Upper lobe of right lung (tissue), 1 donor: ENCODE measurements around the gene SYT11. TPM values are rescaled to one million over a fixed set of nuclear protein-coding genes. Genes with fewer than 3 reads are reported as not detected.

Experiments used
- ATAC-seq: fragments of 200-7000 bp; cut with Tn5 transposase; one replicate; pipeline ENCODE4 v1.9.1; 2020; ENCODE audit warnings: mild to moderate bottlenecking, moderate library complexity
- DNase-seq: peaks from one replicate; pipeline ENCODE4 v3.0.0-alpha.2; 2020
- H3K27ac ChIP-seq: fragments of 200-600 bp; one replicate; pipeline ENCODE4 v1.8.0; 2022
- H3K27me3 ChIP-seq: fragments of 200-600 bp; one replicate; pipeline ENCODE4 v1.8.0; 2022; ENCODE audit warnings: mild to moderate bottlenecking
- H3K36me3 ChIP-seq: fragments of 200-600 bp; one replicate; pipeline ENCODE4 v1.8.0; 2022
- H3K4me1 ChIP-seq: fragments of 200-600 bp; one replicate; pipeline ENCODE4 v1.8.0; 2022
- H3K4me3 ChIP-seq: fragments of 200-600 bp; one replicate; pipeline ENCODE4 v1.8.0; 2022; ENCODE audit warnings: mild to moderate bottlenecking
- H3K9me3 ChIP-seq: fragments of 200-600 bp; one replicate; pipeline ENCODE4 v1.8.0; 2022
- intact Hi-C: fragments of 100-400 bp; cut with DNase I; formaldehyde crosslinking; loops from one replicate; pipeline ENCODE4 v1.11.0; 2022
- total RNA-seq: library from RNA; stranded (reverse); fragmentation: NEBNext Ultra II Directional; extraction: Animal tissue kit (Norgen Biotek cat#: 25700); gene quantifications from one replicate; pipeline ENCODE4 v1.2.1, GENCODE V29; 2021
- TF ChIP-seq, protein P1 (sequence below): fragments of 200-600 bp; IDR thresholded peaks from one replicate; pipeline ENCODE4 v1.8.0; 2022; ENCODE audit warnings: antibody characterized with exemption
- donor health status: DM: no; HTN: yes; CAD: no; lungs with severe emphysema.

The SYT11 gene
- total RNA-seq, 1 donor from 2014 or later, result 8.9 TPM

DNA sequence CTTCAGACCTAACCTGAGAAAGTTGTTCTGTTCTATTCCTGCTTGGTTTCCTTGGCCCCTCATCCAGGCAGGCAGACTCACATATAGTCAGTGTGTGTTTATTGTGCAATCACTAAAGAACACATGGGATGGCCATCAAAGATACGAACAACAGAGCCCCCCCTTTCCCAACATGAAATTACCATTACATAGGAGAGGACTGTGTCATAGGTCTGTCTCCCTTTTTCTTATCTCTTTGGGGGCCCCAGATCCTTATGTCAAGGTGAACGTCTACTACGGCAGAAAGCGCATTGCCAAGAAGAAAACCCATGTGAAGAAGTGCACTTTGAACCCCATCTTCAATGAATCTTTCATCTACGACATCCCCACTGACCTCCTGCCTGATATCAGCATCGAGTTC is 21.6 kb downstream of the SYT11 start:
- no peak overlapping the region for H3K27ac ChIP-seq
- no peaks in the 10 kb centered on the region for H3K27me3 ChIP-seq
- H3K9me3 ChIP-seq, result no peaks in the 10 kb centered on the region
- intact Hi-C loops, result no loop called here
- no peak overlapping the region for H3K4me3 ChIP-seq
- ATAC-seq (no peak), DNase-seq (no peak)
- H3K4me1 ChIP-seq, result no peaks in the 10 kb centered on the region
- TF ChIP-seq, protein P1, sequence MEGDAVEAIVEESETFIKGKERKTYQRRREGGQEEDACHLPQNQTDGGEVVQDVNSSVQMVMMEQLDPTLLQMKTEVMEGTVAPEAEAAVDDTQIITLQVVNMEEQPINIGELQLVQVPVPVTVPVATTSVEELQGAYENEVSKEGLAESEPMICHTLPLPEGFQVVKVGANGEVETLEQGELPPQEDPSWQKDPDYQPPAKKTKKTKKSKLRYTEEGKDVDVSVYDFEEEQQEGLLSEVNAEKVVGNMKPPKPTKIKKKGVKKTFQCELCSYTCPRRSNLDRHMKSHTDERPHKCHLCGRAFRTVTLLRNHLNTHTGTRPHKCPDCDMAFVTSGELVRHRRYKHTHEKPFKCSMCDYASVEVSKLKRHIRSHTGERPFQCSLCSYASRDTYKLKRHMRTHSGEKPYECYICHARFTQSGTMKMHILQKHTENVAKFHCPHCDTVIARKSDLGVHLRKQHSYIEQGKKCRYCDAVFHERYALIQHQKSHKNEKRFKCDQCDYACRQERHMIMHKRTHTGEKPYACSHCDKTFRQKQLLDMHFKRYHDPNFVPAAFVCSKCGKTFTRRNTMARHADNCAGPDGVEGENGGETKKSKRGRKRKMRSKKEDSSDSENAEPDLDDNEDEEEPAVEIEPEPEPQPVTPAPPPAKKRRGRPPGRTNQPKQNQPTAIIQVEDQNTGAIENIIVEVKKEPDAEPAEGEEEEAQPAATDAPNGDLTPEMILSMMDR, result no peak
- H3K36me3 ChIP-seq, result peaks cover 5% of the 10 kb centered on the region

DNA sequence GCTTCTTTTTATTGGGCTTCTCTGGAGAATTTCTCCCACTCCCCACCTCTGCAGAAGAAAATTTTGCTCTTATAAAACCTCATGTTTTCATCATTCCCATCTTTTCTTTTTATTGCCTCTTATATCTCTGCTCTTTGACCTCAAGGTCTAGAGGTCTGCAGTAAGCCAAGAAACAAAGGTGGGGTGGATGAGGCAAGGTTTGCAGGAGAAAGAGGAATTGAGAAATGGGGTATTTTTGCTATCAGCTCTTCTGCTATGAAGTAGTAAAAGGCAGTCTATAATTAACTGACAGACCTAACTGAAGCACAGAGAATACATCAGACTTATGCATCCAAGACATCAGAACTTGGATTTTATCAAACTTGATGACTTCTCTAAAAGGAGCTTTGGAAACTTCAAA is 22.9 kb downstream of the SYT11 start:
- Histone ChIP-seq H3K9me3 (no peaks in the 10 kb centered on the region), H3K36me3 (peaks cover 5% of the 10 kb centered on the region), H3K27ac (no peak overlapping the region), H3K4me3 (no peak overlapping the region), H3K27me3 (no peaks in the 10 kb centered on the region), H3K4me1 (no peaks in the 10 kb centered on the region)
- DNase-seq (no peak), ATAC-seq (no peak)
- intact Hi-C loops, result no loop called here
- TF ChIP-seq, protein P1, result no peak

DNA sequence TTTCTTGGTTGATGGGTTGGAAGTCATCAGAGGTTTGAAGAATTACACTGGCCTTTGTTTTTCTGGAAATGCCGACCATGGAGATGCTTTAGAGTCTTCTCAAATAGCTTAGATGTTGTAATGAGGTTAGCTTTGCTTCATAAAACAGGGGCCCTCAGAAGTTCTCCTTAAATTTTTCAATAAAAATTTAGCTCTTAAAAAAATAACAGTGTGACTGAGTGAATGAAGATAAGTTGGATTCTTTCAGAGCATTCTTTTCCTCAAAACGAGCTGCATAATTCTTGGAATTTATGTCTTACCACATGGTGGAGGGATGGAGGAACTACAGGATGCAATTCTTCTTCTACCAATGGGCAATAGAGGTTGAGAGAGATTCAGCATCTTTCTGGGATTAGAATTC is 23.4 kb downstream of the SYT11 start:
- H3K9me3 ChIP-seq, result no peaks in the 10 kb centered on the region
- intact Hi-C loops, result no loop called here
- DNase-seq (no peak), ATAC-seq (no peak)
- no peak overlapping the region for H3K4me3 ChIP-seq
- peaks cover 5% of the 10 kb centered on the region for H3K36me3 ChIP-seq
- TF ChIP-seq, protein P1, result no peak
- no peaks in the 10 kb centered on the region for H3K4me1 ChIP-seq
- no peaks in the 10 kb centered on the region for H3K27me3 ChIP-seq
- no peak overlapping the region for H3K27ac ChIP-seq

DNA sequence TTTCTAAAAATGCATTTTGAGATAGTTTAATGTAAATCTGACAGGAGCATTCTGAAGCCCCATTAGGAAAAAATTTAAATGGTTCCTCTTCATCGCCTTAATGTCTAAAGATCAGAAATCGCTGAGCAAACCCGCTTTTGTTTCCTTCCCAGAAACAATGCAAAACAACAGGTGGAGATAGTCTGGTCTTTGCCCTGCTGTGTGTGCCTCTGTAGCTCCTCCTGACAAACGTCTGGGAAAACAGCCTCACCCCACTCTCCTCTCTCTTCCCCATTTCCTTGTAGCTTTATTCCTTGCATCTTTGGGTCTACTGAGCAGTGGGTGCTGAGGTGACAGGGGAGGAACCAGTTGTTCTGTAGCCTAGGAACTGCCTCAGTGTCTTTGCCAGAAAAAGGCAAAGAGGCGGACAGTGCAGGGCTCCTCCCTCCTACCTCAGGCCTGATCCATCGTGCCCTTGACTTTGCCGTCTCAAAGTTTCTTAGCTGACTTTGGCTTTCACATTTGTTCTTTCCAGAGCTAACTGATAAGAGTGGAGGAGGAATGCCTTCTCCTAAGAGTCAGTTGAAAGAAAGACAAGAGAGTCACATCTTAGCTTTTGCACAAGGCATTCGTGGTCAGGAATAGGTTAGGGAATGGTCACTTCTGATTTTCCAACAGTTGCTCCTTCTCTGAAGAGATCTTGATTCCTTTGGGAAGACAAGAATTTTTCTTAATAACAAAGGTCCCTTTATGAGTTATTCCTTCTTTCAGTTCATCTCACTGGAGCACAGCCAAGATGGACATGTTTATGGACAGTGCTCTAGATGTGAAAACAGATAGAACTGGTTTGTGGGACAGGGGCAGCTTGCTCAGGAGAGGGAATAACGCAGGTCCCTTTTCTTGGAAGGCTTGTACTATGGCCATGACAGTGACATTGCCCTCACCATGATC is 24.9 kb downstream of the SYT11 start:
- TF ChIP-seq, protein P1, result no peak
- ATAC-seq (no peak), DNase-seq (no peak)
- no peaks in the 10 kb centered on the region for H3K9me3 ChIP-seq
- no peak overlapping the region for H3K27ac ChIP-seq
- intact Hi-C loops, result no loop called here
- H3K4me3 ChIP-seq, result no peak overlapping the region
- H3K27me3 ChIP-seq, result no peaks in the 10 kb centered on the region
- no peaks in the 10 kb centered on the region for H3K4me1 ChIP-seq
- peaks cover 5% of the 10 kb centered on the region for H3K36me3 ChIP-seq

DNA sequence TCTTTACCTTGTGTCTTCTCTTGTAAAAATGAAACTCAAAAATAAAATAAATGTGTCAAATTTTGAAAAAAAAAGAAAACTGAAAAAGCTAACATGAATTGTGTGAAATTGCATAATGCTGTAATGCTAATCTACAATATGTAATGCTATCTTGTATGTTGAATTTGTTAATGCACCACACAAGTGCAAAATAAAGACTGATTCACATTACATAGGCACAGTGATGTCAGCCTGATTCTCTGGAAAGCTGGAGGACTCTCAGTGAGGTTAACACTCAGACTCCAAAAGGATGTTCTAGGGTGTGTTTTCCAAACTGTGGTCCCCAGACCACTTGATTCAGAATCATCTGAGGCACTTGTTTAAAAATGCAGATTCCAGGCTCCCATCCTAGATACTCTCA is 25.6 kb downstream of the SYT11 start:
- TF ChIP-seq, protein P1, result no peak

More for the DNA sequence above, 25.6 kb downstream of the SYT11 start:
- intact Hi-C loops, result no loop called here
- no peak overlapping the region for H3K27ac ChIP-seq
- DNase-seq, result no peak
- no peak for ATAC-seq
- no peaks in the 10 kb centered on the region for H3K4me1 ChIP-seq
- H3K36me3 ChIP-seq, result peaks cover 5% of the 10 kb centered on the region
- H3K9me3 ChIP-seq, result no peaks in the 10 kb centered on the region
- no peak overlapping the region for H3K4me3 ChIP-seq
- H3K27me3 ChIP-seq, result no peaks in the 10 kb centered on the region
